Esophagus muscularis mucosa (tissue), 4 donors: ENCODE measurements around the gene MRPS15. TPM values are rescaled to one million over a fixed set of nuclear protein-coding genes. Genes with fewer than 3 reads are reported as not detected.

ENCODE experiments used
- DNase-seq: peaks from one replicate; pipeline ENCODE4 v3.0.0-alpha.2; 2017; ENCODE audit errors: extremely low spot score
- H3K27ac ChIP-seq, 4 donors: fragments of 200-600 bp; sonication (generic); replicated peaks in 1 of 4; 1 replicate in 3 of 4; 2 replicates in 1 of 4; pipeline ENCODE4 v1.5.1; 2016 to 2019; ENCODE audit warnings: mild to moderate bottlenecking in 1 of 4
- H3K27me3 ChIP-seq, 4 donors: fragments of 200-600 bp; sonication (generic); one replicate each; pipeline versions ENCODE4 v1.5.1 to v1.6.0; 2016 to 2019
- H3K36me3 ChIP-seq, 4 donors: fragments of 200-600 bp; sonication (generic); one replicate each; pipeline ENCODE4 v1.5.1; 2016 to 2019
- H3K4me1 ChIP-seq, 4 donors: fragments of 200-600 bp; sonication (generic); one replicate each; pipeline ENCODE4 v1.5.1; 2016 to 2019
- H3K4me3 ChIP-seq, 4 donors: fragments of 200-600 bp; sonication (generic); 1 replicate in 2 of 4; 2 replicates in 2 of 4; pipeline ENCODE4 v1.5.1; 2016 to 2019; ENCODE audit warnings: mild to moderate bottlenecking in 4 of 4, moderate library complexity in 1 of 4
- H3K9me3 ChIP-seq, 4 donors: fragments of 200-600 bp; sonication (generic); 1 replicate in 3 of 4; 2 replicates in 1 of 4; pipeline ENCODE4 v1.5.1; 2016 to 2019
- CTCF ChIP-seq, 3 experiments: fragments of 200-600 bp in 2 of 3; fragments of 450-650 bp in 1 of 3; sonication (generic) in 2 of 3; IDR thresholded peaks; one replicate each; pipeline ENCODE4 v1.5.1; 2017 to 2019; ENCODE audit warnings: antibody characterized with exemption in 3 of 3, mild to moderate bottlenecking in 2 of 3, moderate library complexity in 1 of 3
- EP300 ChIP-seq: sonication (generic); formaldehyde crosslinking; IDR thresholded peaks from one replicate; pipeline ENCODE4 v1.6.1; 2017; ENCODE audit warnings: antibody characterized with exemption
- POLR2A ChIP-seq: fragments of 450-650 bp; IDR thresholded peaks from one replicate; pipeline ENCODE4 v1.6.1; 2017; ENCODE audit warnings: antibody characterized with exemption, moderate library complexity, mild to moderate bottlenecking, low read depth
- POLR2AphosphoS5 ChIP-seq, 2 donors: sonication (generic); formaldehyde crosslinking; IDR thresholded peaks; one replicate each; pipeline ENCODE4 v1.6.1; 2017; ENCODE audit warnings: antibody characterized with exemption in 2 of 2
- WGBS: methylation state at CpG from one replicate; pipeline ENCODE4 v1.1.5; 2018; 5-methylcytosine and 5-hydroxymethylcytosine counted together
- intact Hi-C: fragments of 100-400 bp; cut with DNase I; formaldehyde crosslinking; loops from one replicate; pipeline ENCODE4 v1.15.1; 2023
- total RNA-seq, 4 donors: library from RNA; depleted of rRNA; stranded (reverse); fragments of >200 nt; gene quantifications; one replicate each; pipeline versions ENCODE4 v1.1.0 to v1.2.1, GENCODE V29; 2016

The MRPS15 gene
- total RNA-seq, 4 donors from 2014 or later, result 64.8 to 109 (median 86.8) TPM

- Histone ChIP-seq H3K36me3 (peaks cover under 1 to 9% (median 7%) of the 10 kb centered on the region in 4 donors), H3K27ac (no peak overlapping the region), H3K9me3 (no peaks in the 10 kb centered on the region), H3K4me3 (no peak overlapping the region), H3K27me3 (no peaks in the 10 kb centered on the region), H3K4me1 (peaks cover 13 to 29% (median 24%) of the 10 kb centered on the region in 4 donors)
- intact Hi-C loops, result no loop called here
- 61% methylated on average over 3 of the region's 12 CpGs for WGBS
- TF ChIP-seq POLR2AphosphoS5 (IDR thresholded peaks at IDR 0.05) (no peak), CTCF (IDR thresholded peaks at IDR 0.05) (no peak), EP300 (no peak)
- DNase-seq, result no peak
Measured at GRCh38 chr1:36466370-36467026, 2.3 kb upstream of the MRPS15 start.

- 62% methylated on average over 4 of the region's 4 CpGs for WGBS
- no peak for TF ChIP-seq CTCF (IDR thresholded peaks at IDR 0.05)
- no peak for TF ChIP-seq POLR2A
- no peak for TF ChIP-seq POLR2AphosphoS5 (IDR thresholded peaks at IDR 0.05)
- no peak for TF ChIP-seq EP300
- Histone ChIP-seq H3K4me3 (no peak overlapping the region), H3K4me1 (peaks cover 13 to 29% (median 24%) of the 10 kb centered on the region in 4 donors), H3K27ac (no peak overlapping the region), H3K27me3 (no peaks in the 10 kb centered on the region), H3K36me3 (peaks cover 7 to 16% (median 13%) of the 10 kb centered on the region in 4 donors), H3K9me3 (no peaks in the 10 kb centered on the region)
- DNase-seq, result no peak
- intact Hi-C loops, result no loop called here
Measured at GRCh38 chr1:36465731-36466369, 1.7 kb upstream of the MRPS15 start.

- no peak for DNase-seq
- H3K36me3 ChIP-seq, result peaks cover 17 to 26% (median 24%) of the 10 kb centered on the region in 4 donors
- intact Hi-C loops, result no loop called here
- peaks cover 13 to 29% (median 24%) of the 10 kb centered on the region in 4 donors for H3K4me1 ChIP-seq
- no peaks in the 10 kb centered on the region for H3K27me3 ChIP-seq
- H3K27ac ChIP-seq, result peak overlapping the region; percentile 86 to 95 (median 92)
- 31% methylated on average over 13 of the region's 13 CpGs for WGBS
- H3K4me3 ChIP-seq, result peak overlapping the region; percentile 70 to 79 (median 75)
- H3K9me3 ChIP-seq, result no peaks in the 10 kb centered on the region
- TF ChIP-seq POLR2A (no peak), EP300 (no peak), CTCF (IDR thresholded peaks at IDR 0.05) (no peak), POLR2AphosphoS5 (IDR thresholded peaks at IDR 0.05) (no peak)
Measured at GRCh38 chr1:36464605-36465393, 615 bp upstream of the MRPS15 start.

- whole genome bisulfite sequencing, result 80% methylated on average over 1 of the region's 6 CpGs
- no peaks in the 10 kb centered on the region for H3K9me3 ChIP-seq
- peak overlapping the region; percentile 70 to 79 (median 75) for H3K4me3 ChIP-seq
- DNase-seq, result no peak
- peaks cover 17 to 40% (median 37%) of the 10 kb centered on the region in 4 donors for H3K36me3 ChIP-seq
- intact Hi-C loops, result no loop called here
- no peaks in the 10 kb centered on the region for H3K27me3 ChIP-seq
- TF ChIP-seq CTCF (IDR thresholded peaks at IDR 0.05) (no peak), EP300 (no peak), POLR2AphosphoS5 (IDR thresholded peaks at IDR 0.05) (no peak), POLR2A (no peak)
- H3K4me1 ChIP-seq, result peaks cover 13 to 29% (median 24%) of the 10 kb centered on the region in 4 donors
- H3K27ac ChIP-seq, result peak overlapping the region in 3 of 4 donors; percentile 86 to 95 (median 93)
Measured at GRCh38 chr1:36463463-36463802, 751 bp downstream of the MRPS15 start.
